Dermis microvascular lymphatic vessel endothelial cell (primary cell): Measurements from ENCODE around the gene NHLRC2. TPM values are rescaled to one million over a fixed set of nuclear protein-coding genes. Genes with fewer than 3 reads are reported as not detected.

ENCODE experiments used
- DNase-seq, 2 donors: peaks; one replicate each; pipeline versions ENCODE4 v3.0.0 to v3.0.0-alpha.2; 2010; ENCODE audit warnings: low read depth in 2 of 2
- total RNA-seq: library from RNA; depleted of rRNA; stranded (reverse); fragments of >200 nt; gene quantifications from 2 replicates; pipeline ENCODE4 v1.2.1, GENCODE V29; 2014

The NHLRC2 gene
- total RNA-seq, 1 donor from 2014 or later = 11.4 TPM

- no peak for DNase-seq
Measured at GRCh38 chr10:113865901-113866300, 11.4 kb downstream of the NHLRC2 start.

- DNase-seq = no peak
Measured at GRCh38 chr10:113866551-113867394, 12.3 kb downstream of the NHLRC2 start.

DNA sequence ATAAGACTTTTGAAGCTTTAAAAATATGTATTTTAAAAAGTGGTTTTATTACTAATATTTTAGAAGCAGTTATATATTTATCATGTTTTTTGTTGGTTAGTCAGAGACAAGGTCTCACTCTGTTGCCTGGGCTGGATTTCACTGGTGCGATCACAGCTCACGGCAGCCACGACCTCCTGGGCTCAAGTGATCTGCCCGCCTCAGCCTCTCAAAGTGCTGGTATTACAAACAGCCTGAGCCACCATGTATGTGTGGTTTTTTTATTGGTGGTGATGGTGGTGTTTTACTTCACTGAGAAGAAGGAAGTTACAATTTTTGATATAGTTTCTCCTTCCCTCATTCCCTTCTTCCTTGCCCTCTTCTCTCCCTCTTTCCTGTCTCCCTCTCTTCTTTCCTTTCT is 13.4 kb downstream of the NHLRC2 start:
- DNase-seq = no peak

- DNase-seq = no peak
Measured at GRCh38 chr10:113869789-113870188, 15.3 kb downstream of the NHLRC2 start.

DNA sequence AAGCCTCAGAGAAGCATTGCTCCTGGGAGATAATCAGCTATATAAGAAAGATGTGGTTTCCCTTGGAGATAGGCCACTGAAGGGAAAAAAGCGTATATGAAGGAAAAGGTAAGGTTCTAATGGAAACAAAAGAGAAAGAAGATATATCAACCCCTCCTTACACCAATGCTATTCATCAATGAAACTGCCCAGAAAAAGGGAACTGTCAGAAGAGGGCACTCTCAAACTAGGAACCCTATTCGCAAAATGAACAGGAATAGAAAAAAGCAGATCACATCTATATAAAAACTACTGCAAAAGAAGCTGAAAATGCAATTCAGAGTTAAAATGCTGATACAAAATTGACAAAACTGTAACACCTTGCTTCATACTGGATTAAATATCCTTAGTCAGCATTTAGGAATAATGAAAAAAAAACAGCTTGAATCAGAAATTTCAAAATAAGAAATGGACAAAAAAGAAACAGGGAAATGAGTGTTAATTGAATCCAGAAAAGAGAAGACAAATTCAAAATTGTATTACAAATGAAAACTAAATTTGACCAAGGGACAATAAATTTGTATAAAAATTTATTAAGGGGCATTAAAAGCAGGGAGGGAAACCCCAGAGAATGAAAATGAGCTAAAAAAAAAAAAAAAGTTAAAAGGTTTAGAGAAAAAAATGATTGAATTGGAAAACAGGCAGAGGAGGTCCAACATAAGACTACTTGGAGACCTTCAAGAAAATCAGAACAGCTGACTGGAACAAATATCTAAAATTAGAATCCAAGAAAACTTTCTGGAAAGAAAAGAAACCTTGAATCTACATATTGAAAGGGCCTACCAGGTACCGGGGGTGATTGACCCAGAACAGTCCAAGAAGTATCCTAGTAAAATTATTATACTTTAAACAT is 17.9 kb downstream of the NHLRC2 start:
- no peak for DNase-seq

DNA sequence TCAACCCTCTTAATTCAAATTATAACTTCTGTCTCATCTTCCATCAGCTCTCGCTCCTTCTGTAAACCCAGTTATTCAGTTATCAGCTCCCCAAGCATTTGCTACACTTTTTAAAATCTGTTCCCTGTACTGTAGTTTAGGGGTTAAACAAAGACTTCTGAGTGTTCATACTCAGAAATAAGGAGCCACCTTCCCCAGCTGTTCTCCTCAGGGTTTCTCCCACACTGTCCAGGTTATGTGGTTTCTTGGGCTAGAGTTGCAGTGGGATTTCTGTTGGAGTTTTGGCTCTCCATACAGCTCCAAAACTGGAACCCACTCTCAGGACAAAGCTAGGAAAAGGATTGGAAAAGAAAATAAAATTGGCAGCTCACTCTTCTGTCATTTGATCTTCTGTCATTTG is 20.8 kb downstream of the NHLRC2 start:
- no peak for DNase-seq

DNA sequence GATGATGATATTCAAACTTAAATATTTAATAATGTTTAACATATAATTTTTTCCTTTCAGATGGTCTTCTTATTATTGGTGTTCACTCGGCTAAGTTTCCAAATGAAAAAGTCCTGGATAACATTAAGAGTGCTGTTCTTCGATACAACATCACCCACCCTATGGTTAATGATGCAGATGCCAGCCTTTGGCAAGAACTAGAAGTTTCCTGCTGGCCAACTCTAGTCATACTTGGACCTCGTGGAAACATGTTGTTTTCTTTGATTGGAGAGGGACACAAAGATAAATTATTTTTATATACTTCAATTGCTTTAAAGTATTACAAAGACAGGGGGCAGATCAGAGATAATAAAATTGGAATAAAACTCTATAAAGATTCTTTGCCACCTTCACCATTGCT is 22.0 kb downstream of the NHLRC2 start:
- no peak for DNase-seq

DNA sequence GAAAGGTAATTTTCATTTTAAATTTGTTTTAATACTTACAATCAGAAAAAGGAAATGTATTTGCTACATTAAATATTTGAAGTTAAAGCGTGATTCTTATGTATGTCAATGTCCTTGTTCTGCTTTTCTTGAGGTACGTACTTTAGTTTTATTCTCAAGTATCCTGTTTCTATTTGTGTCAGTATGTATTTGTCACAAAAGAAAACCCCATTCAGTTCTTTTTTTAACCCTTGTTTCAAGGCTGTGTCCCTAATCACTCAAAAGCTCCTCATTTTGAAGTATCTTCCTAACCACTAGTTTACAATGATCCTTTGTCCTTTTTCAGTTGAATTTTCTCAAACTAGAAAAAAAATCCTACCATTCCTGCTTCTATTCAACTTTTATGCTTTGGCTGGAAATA is 25.2 kb downstream of the NHLRC2 start:
- DNase-seq = no peak

DNA sequence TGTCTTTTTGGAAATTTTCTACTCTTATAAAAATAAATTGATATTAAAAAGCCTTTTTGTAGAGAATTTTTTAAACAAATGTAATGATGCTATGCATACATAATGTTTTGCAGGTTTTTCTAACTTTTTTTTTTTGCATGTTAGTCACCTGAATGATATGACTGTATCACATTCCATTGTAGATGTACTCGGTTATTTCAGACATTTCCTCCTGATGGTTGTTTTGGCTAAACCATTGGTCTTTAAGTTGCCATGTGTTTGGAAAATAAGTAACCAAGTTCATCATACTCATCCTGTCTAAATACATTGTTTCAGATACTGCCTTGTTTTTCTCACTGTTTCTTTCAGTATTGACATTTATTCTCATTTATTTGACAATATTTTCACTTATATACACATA is 25.8 kb downstream of the NHLRC2 start:
- DNase-seq = peak; percentile 92 to 95

DNA sequence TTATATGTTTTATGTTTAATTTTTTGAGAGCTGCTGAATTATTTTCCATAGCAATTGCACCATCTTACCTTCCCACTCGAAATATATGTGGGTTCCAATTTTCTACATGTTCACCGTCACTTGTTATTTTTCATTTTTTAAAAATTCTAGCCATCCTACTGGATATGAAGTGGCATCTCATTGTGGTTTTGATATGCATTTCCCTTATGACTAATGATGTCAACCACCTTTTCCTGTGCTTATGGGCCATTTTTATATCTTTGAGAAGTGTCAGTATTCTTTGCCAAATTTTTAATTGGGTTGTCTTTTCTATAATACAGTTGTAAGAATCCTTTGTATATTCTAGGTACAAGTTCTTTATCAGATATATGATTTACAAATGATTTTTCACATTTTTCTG is 27.8 kb downstream of the NHLRC2 start:
- DNase-seq = no peak

DNA sequence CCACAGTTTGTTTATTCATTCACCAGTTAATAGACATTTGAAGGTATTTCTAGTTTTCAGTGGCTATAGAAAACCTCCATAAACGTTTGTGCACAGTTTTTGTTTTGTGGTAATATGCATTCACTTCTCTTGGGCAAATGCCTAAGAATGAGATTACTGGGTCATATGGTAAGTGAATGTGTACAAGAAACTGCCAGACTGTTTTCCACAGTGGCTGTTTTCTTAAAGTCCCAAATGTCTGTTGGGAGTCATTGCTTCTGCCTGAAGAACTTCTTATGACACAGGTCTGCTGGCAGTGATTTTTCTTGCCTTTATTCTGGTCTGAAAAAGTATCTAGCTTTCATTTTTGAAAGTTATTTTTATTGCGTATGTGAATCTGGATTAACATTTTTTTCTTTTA is 35.5 kb downstream of the NHLRC2 start:
- no peak for DNase-seq

DNA sequence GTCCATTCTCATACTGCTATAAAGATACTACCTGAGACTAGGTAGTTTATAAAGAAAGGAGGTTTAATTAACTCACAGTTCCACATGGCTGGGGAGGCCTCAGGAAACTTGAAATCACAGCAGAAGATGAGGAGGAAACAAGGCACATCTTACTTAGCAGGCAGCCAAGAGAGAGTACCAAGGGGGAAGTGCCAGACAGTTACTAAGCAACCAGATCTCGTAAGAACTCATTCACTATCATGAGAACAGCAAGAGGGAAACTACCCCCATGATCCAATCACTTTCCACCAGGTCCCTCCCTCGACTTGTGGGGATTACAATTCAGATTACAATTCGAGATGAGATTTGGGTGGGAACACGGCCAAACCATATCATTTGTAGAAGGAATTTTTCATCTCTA is 36.3 kb downstream of the NHLRC2 start:
- no peak for DNase-seq

DNA sequence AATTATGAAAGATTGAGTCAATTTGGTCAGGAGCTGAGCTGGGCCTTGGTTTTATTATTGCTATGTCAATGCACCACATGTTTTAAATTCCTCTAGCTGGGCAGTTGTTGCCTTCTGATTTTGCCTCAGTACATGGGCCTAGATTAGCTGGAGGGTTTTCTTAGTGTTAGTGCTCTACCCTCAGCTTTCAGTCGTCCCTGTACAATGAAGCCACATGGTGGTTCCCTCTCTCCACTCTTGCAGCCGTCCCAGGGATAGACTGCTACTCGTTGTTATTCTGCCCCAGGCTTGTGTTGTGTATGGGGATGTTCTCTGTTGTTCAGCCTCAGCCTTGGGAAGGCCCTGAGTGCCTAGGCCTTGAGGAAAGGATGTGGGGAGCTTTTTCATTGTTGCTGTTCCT is 37.0 kb downstream of the NHLRC2 start:
- DNase-seq = no peak

GRCh38 chr10:113893570-113893969 is 39.1 kb downstream of the NHLRC2 start:
- no peak for DNase-seq

DNA sequence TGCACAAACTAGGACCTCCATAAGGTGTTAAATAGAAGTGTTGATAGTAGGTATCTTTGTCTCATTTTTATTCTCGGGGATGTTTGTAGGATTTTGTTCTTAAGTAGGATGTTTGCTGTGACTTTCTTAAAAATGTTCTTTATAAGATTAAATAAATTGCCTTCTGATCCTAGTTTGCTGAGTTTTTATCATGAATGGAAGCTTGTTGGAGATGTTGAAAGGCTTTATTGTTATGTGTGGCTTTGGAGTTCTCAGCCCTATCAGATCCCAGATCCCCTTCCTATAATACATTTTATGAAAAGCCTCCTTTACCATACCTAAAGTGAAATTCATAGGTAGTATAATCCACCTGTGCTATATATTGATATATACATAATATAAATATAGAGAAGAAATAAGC is 40.1 kb downstream of the NHLRC2 start:
- no peak for DNase-seq

DNA sequence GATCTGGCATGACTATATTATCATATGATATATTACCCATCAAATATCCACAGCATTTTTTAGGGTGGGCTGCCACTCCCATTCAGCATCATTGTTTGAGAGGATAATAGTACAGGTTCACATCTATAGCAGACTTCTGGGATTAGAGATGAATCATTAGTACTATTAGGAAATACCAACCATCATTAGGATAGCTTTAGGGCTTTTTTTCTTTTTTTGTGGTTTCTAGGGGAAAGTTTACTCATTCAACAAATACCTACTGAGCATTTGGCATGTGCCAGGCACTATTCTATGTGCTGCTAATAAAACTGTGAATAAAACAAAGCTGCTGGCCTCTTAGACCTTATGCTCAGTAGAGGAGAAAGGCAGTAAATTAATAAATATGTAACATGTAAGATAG is 40.6 kb downstream of the NHLRC2 start:
- DNase-seq = peak in 1 of 2 donors; percentile 46

- DNase-seq = no peak
Measured at GRCh38 chr10:113897693-113898618, 43.5 kb downstream of the NHLRC2 start.

GRCh38 chr10:113899952-113900598 is 45.6 kb downstream of the NHLRC2 start:
- no peak for DNase-seq

DNA sequence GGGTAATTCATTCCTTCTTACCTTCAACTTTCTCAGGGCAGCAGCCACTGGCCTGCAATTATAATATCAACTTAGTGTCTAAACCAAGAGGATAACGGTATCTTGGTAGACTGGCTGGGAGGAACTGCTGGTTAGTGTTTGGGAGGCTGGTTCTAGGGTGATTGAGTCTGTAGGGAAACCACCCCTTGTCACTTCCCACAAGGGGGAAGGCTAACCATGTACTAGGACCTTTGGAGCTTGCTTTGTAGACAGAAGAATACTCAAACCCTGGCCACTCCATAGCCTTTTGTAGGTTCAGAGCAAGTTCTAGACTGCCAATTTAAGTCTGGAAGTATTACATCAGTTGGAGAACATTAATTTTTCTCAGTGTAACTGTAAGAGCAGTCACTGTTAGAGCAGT is 51.3 kb downstream of the NHLRC2 start:
- no peak for DNase-seq

DNA sequence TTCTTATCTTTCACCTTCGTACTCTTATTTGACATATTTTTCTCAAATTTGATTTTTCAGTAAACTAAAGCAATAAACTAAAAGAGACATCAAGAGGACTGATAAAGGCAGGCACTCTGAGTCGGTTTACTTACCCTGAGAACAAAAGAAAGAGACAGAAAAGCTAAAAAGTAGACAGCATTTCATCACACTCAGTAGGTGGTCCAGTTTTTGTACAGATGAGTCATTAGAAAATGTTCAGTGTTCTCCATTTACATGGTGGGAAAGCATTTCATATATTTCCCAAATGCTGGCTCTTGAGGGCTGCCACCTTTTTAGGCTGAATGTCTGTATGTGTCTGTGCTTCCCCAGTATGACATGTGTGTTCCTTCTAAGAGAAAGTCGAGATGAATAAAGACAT is 52.7 kb downstream of the NHLRC2 start:
- DNase-seq = no peak

DNA sequence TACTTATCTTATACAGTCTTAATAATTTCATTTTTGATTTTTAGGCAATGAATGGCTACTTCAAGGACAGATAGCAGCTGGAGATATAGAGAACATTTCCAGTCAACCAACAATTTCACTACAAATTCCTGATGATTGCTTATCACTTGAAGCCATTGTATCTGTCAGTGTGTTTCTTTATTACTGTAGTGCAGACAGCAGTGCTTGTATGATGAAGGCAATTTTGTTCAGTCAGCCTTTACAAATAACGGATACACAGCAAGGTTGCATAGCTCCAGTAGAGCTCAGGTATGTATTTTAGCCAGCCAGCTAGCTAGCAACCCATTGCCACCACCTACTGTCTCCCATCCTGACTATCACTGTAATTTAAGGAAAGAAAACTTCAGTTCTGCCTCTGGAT is 53.8 kb downstream of the NHLRC2 start:
- DNase-seq = no peak
